Renal pelvis (tissue), 4 donors: ENCODE measurements around the gene CSRNP3. TPM values are rescaled to one million over a fixed set of nuclear protein-coding genes. Genes with fewer than 3 reads are reported as not detected.

Experiments used
- DNase-seq: peaks from one replicate; pipeline ENCODE4 v3.0.0-alpha.2; 2013
- polyA plus RNA-seq, 3 donors: library from polyadenylated mRNA; unstranded; fragments of 120-200 nt; gene quantifications; one replicate each; pipeline ENCODE4 v1.2.1, GENCODE V29; 2013; ENCODE audit not compliant: insufficient read length in 3 of 3

CSRNP3 gene
- polyA plus RNA-seq, 3 donors, result 8.8 to 10.2 (median 9.2) TPM

DNA sequence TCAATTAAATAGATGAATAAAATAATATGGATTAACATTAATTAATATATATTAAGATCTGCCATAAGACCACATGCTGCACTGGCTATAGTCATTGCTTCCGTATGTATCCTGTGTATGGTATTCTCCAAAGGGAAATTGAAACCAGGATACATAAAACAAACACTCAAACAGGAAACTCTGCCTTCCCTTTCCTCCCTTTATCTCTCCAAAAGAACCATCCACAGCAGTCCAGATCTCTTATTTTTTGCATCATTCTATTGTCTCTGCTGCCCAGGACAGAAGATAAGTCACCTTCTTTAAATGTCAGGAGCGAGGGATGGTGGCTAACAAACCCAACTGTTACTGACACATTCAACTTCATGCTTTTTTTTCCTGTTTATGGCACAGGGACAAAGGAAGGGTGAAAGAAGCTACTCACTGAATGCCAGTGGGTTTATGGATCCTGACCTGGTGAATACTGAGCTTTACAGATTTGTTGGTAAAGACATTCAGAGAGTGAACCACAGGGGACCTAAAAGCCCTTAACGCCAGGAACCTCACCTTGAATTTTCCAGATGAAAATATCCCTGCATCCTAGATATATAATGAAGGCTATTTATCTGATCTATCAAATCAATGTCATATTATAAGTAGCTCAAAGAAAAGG is 67.5 kb downstream of the CSRNP3 start:
- no peak for DNase-seq

DNA sequence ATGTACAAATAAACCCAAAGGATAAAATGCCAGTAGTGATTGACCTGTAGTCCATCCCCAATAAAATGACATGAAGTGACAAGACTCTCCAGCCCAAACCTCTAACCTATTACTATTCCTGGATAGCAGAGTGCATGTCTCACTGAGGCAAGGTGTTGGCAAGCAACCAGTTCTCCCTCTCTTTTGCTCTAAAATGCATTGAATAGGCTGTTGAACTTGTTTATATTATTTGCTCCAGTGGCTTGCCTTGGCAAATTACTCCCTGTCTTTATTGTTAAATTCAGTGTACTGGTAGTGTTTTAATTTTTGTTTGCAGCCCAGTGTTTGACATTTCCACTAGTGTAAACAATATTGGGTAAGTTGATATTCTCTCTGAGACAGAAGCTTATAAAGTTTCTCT is 70.5 kb downstream of the CSRNP3 start:
- DNase-seq, result no peak

DNA sequence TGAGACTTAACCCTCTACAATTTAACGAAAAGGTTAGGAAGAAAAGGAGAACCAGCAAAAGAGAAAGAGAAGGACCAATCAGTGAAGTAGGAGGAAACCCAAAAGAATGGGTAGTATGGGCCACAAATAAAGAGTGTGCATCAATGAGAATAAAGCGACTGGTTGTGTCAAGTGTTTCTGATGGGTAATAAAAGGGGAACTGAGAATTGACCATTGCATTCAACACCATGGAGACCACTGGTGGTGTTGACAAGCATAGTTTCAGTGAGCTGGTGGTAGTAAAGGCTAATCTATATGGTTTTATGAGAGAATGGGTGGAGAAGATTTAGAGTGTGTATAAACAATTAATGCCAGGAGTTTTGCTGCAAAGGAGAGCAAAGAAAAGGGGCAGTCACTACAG is 75.4 kb downstream of the CSRNP3 start:
- no peak for DNase-seq

DNA sequence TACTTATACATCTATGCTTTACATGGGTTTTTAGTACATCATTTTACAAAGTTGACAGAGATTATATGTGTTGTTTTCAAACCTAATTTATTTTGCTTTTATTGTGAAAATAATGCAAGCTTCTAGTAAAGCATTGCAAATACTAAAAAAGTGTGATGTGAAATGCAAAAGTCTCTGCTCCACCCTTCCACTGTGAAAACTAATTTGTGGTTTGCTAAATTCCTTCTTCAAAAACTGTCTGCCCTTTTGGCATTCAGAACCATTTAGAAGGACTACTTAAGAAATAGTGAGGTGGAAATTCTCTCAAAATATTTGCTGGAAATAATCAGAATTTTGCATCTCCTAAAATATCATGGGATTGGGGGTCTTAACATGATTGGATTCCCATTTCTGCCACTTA is 78.4 kb downstream of the CSRNP3 start:
- no peak for DNase-seq

DNA sequence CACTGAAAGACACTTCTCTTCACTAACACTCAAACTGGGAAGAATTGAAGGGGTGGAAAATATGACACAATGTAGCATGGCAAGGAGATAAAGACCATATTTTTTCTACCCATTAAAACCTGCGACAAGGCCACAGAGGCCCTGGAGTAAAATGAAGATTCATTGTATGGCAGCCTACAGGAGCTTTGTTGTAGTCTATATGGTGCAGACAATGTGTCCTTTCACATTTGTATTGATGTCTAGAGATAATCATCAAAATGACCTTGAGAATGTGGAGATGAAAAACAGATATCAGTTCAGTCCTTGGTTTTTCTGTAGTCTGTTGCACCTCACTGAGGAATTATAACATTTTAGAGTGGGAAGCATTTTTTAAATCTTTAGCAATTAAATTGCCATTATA is 80.1 kb downstream of the CSRNP3 start:
- no peak for DNase-seq

DNA sequence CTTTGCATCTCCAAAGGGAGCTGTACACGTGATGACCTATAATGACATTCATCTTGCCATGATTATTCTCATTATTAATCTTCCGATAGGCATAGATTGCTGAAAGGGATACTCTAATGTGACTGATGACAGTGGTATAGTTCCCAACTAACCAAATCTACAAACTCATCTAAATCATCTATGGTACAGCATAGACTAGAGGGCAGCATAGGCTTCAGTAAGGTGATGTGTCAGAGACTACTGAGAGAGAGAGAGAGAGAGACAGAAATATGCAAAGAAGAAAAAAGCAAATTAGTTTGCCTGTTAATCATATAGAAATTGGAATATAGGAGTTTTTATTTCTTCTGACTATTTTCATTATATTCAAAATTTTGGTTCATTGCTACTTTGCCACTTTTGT is 89.3 kb downstream of the CSRNP3 start:
- no peak for DNase-seq

DNA sequence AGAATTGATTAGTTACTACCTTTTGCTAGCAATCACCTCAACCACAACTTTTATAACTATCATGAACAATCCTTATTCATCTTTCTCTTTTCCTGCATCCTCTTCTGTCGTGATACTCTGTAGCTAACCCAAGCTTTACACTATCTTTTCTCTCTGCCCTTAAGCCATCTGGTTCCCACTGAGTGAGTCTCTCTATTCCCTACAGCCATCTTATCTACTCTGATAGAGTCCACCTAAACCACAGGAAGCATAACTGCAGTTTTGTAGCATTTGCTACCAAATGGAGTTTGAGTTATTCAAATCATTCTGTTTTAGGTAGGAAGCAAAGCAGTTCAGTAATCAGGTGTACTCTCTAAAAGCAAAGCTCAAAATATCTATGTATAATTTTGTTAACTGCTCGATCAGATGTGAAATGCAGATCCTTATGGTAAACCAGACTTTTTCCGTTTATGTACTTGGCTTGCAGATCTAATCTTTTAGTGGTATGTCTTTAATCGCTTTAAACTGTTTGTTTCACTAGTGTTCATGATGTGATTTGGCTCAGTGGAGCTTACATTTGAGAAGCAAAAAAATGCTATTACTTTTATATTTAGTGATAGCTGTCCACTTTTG is 91.0 kb downstream of the CSRNP3 start:
- no peak for DNase-seq

DNA sequence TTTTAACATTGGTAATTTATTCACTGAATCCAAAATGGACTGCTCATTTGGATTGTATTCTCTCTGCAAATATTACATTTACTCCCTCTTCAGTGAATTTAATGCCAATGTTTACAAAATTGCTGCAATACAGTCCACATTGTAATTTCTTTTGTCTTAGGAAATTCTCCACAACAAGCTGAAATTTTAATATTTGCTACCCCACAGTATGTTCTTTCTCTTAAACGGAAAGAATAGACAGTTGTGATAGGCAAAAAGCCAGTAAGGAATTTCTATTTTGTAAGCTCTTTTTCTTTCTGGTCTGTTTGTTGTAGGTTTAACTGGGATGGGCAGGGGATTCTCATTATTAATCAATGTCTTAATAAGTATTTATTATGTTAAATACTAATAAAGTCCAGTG is 92.0 kb downstream of the CSRNP3 start:
- DNase-seq, result no peak

DNA sequence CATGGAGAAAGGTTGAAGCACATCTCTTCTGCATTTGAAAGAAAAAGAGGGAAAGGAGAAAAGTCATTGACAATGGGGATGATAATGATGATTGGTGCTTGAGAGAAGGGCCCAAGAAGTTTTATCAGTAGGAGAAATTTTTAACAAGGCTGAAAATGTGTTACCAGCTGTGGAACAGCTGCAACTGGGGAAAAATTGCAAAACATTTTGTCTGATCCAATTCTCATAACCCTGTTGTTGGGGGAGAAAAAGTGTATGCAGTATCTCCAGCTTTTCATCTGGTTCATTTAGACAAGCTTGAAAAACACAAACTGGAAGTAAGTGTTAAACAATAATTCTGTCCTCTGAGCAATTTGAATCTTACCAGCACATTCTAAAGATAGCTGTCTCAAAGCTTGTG is 92.7 kb downstream of the CSRNP3 start:
- DNase-seq, result no peak

DNA sequence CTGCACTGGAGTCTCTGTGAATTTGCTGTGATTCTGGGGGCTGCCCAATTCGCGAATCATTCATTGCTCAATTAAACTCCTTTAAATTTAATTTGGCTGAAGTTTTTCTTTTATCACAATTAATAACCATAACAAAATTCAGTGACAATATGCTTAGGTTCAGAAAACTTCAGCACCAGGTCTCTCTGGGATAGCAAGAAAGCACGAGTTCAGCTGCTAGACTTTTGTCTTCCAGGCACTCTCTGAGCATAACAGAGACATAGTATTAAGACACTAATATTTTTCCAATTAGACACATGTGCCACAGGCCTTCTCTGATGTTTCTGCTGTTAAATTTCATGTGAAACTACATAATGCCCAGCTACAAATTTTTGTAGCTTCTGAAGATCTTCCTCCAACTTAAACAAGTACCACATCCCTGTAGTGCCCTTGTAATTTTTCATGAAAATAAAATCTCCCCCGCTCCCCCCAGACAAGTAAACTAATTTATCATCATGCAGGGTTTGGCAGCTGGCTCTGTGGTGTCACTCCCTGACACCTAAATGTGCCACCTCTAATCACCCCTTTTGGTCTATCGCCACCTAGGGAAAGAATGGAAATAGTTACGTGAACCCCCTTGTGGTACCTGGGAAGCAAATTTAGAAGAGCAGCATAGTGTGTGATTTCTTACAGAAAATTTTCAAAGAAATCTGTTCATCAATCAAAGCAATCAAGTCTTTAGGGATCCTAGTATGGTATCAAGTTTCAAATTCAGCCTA is 94.1 kb downstream of the CSRNP3 start:
- no peak for DNase-seq

DNA sequence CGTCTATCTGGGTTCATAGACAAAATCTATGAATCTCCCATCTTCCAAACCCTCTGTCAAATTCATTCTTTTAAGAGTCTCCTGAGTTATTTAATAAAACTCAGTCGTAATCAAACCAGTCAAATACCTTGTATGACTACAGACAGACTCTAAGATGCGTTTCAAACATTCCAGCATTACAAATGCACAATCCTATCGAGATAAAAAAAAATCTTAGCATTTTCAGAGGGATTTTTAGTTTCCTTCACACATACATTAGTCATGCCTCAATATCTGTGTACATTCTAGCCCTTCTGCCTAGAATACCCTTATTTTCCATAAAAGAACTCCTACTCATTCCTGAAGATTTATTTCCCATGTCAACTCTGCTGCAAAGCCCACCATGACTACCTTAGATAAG is 96.5 kb downstream of the CSRNP3 start:
- no peak for DNase-seq

DNA sequence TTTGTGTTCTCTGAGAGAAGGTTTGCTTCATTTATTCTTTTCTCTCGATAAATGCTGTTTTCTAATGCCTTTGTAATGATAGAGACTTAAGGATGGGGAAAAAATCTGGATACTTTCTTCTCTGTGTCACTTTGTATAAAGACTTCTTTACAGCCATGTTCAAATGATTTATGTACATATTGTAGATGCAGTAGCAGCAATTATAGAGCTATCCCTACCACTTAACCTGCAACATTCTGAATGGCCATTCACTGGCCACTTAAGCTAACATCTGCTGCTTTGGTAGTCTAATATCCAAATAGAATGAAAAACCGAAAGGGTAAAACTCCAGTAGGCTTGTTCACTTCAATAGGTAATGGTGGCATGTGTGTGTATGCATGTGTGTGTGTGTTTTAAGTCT is 97.8 kb downstream of the CSRNP3 start:
- DNase-seq, result no peak

DNA sequence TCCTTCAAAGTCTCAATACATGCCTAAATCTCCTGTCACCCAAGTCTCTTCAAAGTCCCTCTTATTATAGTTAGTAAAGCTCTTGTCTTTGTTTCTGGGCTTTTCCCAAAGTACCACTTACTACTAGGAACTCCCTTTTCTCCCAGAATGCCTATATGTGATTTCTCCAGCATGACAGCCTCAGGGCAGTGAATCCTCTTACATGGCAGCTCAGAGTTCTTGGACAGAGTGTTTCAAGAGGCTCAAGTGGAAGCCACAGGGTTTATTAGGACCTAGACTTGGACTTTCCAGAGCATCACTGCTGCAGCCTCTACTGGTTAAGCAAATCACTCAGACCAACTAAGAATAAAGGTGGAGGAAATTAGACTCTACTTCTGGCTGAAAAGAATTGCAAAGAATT is 98.9 kb downstream of the CSRNP3 start:
- no peak for DNase-seq

DNA sequence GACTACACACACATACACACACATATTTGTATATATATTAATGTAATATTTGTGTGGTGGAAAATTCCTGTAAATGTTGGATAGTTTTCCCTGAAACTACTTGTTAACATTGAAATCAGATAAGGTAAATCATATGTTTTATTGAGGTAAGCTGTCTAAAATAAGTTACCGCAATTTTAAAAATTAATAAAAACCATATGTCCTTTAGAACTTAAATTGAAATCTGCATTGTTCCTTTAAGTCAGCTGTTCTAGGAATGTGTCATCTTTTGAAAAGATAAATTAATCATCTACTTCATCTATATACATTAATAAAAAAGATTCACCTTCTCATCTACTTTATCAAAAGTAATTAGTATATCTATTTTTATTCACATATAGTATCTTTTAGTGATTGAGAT is 102.0 kb downstream of the CSRNP3 start:
- no peak for DNase-seq

DNA sequence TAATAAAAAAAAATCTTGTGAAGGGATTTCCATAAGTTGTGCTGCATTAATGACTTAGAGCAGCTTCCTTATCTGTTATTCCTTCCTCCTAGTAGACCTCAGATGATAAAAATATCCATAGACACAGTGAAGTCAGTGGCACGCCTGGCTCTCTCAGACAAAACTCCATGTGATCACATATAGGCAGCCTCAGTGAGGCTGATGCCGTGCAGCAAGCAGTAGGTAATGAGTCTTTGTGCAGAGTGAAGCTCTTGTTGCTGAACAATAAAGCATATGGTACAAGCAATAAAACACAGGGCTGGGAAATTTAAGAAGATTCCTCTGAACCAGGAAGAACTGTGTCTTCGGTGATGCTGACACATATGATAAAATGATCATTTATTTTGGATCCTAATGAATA is 102.7 kb downstream of the CSRNP3 start:
- no peak for DNase-seq

DNA sequence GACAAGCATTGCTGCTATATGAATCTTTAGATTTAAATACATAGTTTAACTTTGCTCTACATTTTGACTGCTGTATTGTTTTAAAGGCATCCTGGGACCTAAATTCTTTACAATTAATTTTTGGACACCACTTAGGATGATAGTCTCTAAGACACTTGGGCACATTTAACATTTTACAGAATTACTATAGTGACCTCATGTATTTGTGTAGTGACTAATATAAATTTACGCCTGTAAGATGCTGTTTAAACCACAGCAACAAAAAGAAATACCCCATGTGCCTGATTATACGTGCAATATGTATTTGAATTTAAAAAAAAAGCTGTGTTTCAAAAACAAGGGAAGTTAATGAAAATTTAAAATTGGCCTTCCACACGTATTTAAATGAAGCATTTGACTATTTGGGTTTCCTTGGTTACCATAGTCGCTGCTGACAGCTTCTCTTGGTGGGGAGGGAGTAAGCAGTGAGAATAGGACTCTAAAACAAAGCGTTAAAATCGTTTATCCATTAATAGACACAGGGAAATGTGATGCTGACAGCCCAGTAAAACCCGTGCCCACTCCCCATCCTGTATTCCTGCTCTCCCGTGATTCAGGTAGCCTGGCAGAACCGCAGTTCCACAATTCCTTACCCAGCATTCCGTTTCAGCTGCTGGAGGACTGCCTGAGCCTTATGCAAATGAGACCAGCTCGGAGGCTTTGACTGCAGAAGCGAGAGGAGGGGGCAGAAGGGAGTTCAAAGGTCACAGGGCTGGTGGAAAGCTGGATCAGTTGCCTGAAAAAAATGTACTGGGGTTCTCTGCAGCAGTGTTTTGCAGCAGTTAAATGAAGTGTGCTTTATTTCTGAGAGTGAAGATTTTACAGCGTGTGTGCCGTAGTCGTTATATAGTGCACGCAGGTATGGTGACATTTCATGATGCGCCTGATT is 104.3 kb downstream of the CSRNP3 start:
- peak; percentile 87 for DNase-seq

DNA sequence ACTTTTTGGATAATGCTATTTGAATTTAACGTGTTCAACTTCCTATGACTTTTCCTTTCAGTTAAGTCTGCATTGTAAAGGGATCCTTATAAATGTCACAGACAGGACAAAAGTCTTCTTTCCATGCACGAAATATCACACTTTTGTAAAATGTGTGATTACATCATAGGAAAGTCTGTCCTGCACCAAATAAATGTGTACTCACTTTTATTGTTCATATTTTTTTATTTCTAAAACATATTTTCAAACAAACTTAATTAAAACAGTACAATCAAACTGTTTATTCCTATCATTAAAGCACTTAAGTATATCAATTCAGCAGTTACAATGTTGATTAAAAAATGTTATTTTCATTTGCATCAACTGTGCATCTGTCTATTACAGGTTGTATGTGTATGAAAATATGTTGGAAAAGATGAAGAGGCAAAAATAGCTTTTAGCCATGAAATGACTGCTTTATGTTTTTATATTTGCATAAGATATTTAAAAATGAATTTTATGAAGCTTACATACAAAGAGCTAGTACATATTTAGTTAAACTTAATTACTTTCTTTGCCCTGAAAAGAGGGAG is 105.6 kb downstream of the CSRNP3 start:
- no peak for DNase-seq

DNA sequence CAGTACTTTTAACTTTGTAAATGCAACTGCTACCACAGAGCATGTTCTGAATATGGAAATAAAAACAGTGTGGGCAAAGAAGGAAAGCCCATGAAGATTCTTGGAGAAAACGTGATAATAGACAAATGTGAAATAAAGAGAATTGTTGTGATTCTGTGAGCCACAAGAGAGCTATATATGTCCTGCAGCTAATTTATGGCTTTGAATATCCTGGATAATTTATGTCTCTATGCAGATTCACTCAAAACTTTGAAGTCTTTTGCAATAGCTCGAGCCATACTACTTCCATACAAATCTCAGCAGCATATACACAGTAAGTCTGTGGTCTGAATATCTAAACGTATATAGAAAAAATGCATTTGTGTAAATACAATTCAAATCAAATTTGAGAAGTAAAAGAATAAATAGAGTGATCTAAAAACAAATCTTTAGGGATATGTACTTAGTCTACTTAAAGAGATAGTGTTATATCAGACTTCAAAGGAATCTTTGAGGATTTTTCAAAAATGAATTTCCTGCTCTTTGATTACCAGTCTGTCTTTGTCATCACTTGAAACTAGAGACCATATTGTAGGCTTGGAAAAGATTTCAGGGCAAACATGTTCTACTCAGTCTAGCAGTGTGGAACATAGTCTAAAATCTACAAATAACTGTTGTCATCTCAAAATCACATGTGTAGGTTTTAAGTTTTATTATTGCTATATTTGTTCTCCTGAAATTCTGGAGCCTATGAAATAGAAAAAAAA is 107.1 kb downstream of the CSRNP3 start:
- no peak for DNase-seq

DNA sequence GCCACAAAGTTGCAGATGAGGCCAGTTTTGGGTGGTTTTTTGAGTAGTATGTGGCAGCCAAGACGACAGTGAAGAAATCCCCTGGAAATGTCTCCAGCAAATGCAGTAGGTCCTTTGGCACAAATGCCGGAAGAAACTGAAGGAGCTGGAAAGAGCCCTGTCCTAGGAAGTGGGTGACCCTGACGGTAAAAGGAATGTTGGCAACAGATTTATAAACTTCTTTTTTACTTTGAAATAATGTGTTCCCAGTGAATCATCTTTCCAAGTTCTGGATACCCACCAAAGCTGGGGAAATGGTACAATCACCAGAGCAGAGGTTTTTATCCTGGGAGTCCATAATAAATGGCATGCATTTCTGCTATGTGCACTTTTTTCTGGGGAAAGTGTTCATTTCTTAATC is 112.9 kb downstream of the CSRNP3 start:
- DNase-seq, result no peak

DNA sequence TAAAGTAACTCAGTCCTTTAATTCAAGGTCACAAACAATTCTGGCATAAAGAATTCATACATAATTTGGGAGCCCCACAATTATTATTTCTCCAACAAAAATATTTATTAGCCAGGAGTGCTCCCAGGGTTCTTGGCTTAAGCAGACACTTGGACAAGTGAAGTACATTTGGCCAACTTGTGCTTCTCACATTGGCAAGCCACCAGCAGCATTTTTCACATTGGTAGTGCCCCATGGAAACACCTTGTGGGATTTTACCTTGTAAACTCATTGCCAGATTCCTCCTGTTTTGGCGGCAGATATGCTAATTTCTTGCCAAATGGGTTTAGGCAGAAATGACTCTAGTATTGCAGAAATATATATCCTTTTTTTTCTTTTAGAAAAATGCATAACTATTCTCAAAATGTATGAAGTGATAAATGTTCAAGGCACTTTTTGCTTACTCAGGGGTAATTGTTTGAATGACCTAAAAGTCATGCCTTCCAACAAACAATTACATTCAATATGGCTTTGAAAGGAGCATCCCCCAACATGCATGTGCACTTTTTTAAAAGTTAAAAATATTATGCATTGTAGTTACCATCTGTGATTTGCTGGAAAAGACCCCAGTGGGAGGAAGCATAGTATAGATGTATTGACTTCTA is 113.5 kb downstream of the CSRNP3 start:
- no peak for DNase-seq
